ENCODE measurements around the gene PSMC1. TPM values are rescaled to one million over a fixed set of nuclear protein-coding genes. Genes with fewer than 3 reads are reported as not detected.

The PSMC1 gene
- polyA plus RNA-seq, 1 of the 3 experiments (the other 2 are of a cell fraction), result 102 TPM

- H3K9me2 ChIP-seq, result no peaks in the 10 kb centered on the region
- H3K36me3 ChIP-seq (replicated peaks in 1 of 2; ENCODE audit: control insufficient read depth in 1 of 2, insufficient read depth in 2 of 2, low read length in 1 of 2), result peaks cover 22 to 41% of the 10 kb centered on the region in 2 experiments
- POLR2A ChIA-PET, result interaction anchor here (0.6 kb wide), 2 partner anchors 184 to 329 kb away, joined by 3 to 4 read pairs; no protein-coding TSS in a partner anchor
- no peaks in the 10 kb centered on the region for H3K27me3 ChIP-seq (ENCODE audit: insufficient read depth)
- no peaks in the 10 kb centered on the region for H3K79me2 ChIP-seq (ENCODE audit: insufficient read depth)
- no peak overlapping the region for H3K9ac ChIP-seq
- H2AFZ ChIP-seq (ENCODE audit: low read depth), result no peak overlapping the region
- H3K27ac ChIP-seq (ENCODE audit: low read depth in 2 of 2, low read length in 1 of 2), result peak overlapping the region in 1 of 2 experiments; percentile 75; a peak in 2 of 4 replicates
- peak overlapping the region; percentile 6; the same call in 1 of the 2 replicates for H3K4me2 ChIP-seq
- 0 out of 4 replicates have a peak, but pooled peaks cover 0 to 8% of the 10 kb centered on the region in 2 experiments for H3K4me1 ChIP-seq (ENCODE audit: control insufficient read depth in 1 of 2, insufficient read depth in 2 of 2, low read depth in 1 of 2, low read length in 1 of 2)
- WGBS (ENCODE audit: low lambda C conversion rate), result 83% methylated on average over 8 of the region's 8 CpGs
- CTCF ChIA-PET, result interaction anchor here (1.1 to 1.4 kb wide), 3 partner anchors 13 to 27 kb away, joined by 3 to 7 read pairs (median 3); no protein-coding TSS in a partner anchor
- H3K9me3 ChIP-seq, result no peaks in the 10 kb centered on the region
- TF ChIP-seq YY1 (IDR thresholded peaks at IDR 0.05; ENCODE audit: low read depth) (no peak), MEF2A (IDR thresholded peaks at IDR 0.05; ENCODE audit: borderline replicate concordance, low read depth) (no peak), EZH2phosphoT487 (IDR thresholded peaks at IDR 0.05; ENCODE audit: borderline replicate concordance, low read depth) (no peak), NRF1 (IDR thresholded peaks at IDR 0.05; ENCODE audit: low read depth, low read length) (no peak)
- no peaks in the 10 kb centered on the region for H4K20me1 ChIP-seq (ENCODE audit: insufficient read depth)
- no peak overlapping the region for H3K4me3 ChIP-seq (ENCODE audit: low read depth in 2 of 2, low read length in 1 of 2)
- no peak for DNase-seq
- H3F3A ChIP-seq (replicated peaks; ENCODE audit: insufficient read depth), result peaks cover 33% of the 10 kb centered on the region
Observed at GRCh38 chr14:90275820-90276219, 19.5 kb downstream of the PSMC1 start.

DNA sequence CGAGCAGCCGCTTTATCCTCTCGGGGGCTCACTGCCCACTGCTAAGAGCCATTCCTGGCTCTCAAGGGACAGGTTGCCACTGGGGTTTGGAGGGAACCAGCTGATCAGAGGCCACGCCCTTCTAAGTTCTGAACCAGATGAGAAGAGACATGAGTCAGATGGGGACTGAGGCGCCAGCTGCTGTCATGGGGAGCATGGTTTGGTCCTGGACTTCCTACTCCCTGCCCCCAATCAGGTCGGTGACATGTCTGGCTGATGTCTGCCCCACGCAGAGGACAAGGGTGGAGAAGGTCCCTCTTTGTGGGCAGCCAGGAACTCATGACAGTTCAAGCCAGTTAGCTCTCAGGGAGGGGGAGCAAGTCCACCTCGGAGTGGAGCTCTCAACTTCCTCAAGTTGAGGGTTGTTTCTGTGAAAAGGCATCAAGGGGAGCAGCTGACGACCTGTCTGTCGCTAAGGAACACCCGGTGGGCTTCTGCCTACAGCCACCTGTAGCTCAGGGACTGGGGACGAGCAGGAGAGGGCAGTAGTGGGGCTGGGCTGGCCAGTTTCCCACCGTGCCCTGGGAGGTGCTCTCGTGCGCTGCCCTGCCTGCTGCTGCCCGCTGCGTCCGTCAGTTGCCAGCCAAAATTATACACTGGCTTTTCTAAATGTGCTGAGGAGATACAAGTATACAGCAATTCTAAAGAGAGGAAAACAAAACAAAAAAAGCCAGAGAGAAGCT, 20.5 kb downstream of the PSMC1 start:
- DNase-seq, result no peak
- 98% methylated on average over 12 of the region's 18 CpGs for WGBS (ENCODE audit: low lambda C conversion rate)

DNA sequence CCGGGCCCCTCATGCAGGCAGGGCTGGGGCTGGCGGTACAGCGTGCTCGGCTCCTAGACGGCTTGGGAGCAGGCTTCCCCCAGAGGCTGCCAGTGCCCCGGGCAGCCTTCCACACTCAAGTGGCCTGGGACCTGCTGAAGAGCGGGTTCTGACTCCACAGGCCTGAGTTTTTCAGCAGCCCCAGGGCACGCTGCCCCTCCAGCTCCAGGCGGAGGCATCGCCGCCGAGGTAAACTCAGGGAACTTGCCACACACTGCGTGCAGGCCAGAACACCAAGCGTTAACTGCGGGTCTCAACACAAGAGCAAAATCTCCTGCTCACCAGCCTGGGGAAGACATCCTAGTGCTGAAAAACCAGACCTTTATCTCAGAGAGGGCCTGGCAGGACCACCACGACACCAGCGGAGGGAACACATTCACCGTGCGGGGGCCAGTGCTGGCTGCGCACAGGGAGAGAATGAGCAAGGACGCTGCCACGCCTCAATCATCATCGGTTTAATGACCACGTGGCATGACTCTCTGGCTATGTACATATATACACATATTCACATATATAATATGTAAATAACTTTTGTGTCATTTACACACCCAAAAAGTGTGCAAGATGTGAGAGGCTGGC, 21.3 kb downstream of the PSMC1 start:
- no peak overlapping the region for H3K27ac ChIP-seq (ENCODE audit: low read depth in 2 of 2, low read length in 1 of 2)
- CTCF ChIA-PET, result no interaction called here
- 91% methylated on average over 23 of the region's 24 CpGs for WGBS (ENCODE audit: low lambda C conversion rate)

More for the DNA sequence above, 20.5 kb downstream of the PSMC1 start:
- H4K20me1 ChIP-seq (ENCODE audit: insufficient read depth), result no peaks in the 10 kb centered on the region
- no peak overlapping the region for H3K9ac ChIP-seq
- TF ChIP-seq TEAD4 (IDR thresholded peaks at IDR 0.05; ENCODE audit: borderline replicate concordance, insufficient read depth), result no peak
- TF ChIP-seq POLR2AphosphoS5 (IDR thresholded peaks at IDR 0.05; ENCODE audit: low read depth, low read length), result no peak
- TF ChIP-seq USF1 (IDR thresholded peaks at IDR 0.05; ENCODE audit: borderline replicate concordance, low read depth), result no peak
- no peak for TF ChIP-seq MEF2A (IDR thresholded peaks at IDR 0.05; ENCODE audit: borderline replicate concordance, low read depth)
- peaks cover 34% of the 10 kb centered on the region for H3F3A ChIP-seq (replicated peaks; ENCODE audit: insufficient read depth)
- no peaks in the 10 kb centered on the region for H3K79me2 ChIP-seq (ENCODE audit: insufficient read depth)
- no peaks in the 10 kb centered on the region for H3K27me3 ChIP-seq (ENCODE audit: insufficient read depth)
- H3K4me1 ChIP-seq (ENCODE audit: control insufficient read depth in 1 of 2, insufficient read depth in 2 of 2, low read depth in 1 of 2, low read length in 1 of 2), result peaks cover 0 to 14% of the 10 kb centered on the region in 2 experiments; a peak in 1 of 4 replicates
- H3K4me3 ChIP-seq (ENCODE audit: low read depth in 2 of 2, low read length in 1 of 2), result no peak overlapping the region
- no peak overlapping the region for H3K4me2 ChIP-seq
- peaks cover 14 to 31% of the 10 kb centered on the region in 2 experiments for H3K36me3 ChIP-seq (replicated peaks in 1 of 2; ENCODE audit: control insufficient read depth in 1 of 2, insufficient read depth in 2 of 2, low read length in 1 of 2)
- H3K9me2 ChIP-seq, result no peaks in the 10 kb centered on the region
- no peaks in the 10 kb centered on the region for H3K9me3 ChIP-seq
- H2AFZ ChIP-seq (ENCODE audit: low read depth), result no peak overlapping the region
- ChIA-PET CTCF (interaction anchor here (1.1 kb wide), 1 partner anchor 12 kb away, joined by 3 read pairs; no protein-coding TSS in a partner anchor), POLR2A (no interaction called here)
- H3K27ac ChIP-seq (ENCODE audit: low read depth in 2 of 2, low read length in 1 of 2), result no peak overlapping the region

More for the DNA sequence above, 21.3 kb downstream of the PSMC1 start:
- H2AFZ ChIP-seq (ENCODE audit: low read depth), result no peak overlapping the region
- POLR2A ChIA-PET, result no interaction called here
- H3K36me3 ChIP-seq (replicated peaks in 1 of 2; ENCODE audit: control insufficient read depth in 1 of 2, insufficient read depth in 2 of 2, low read length in 1 of 2), result peaks cover 11 to 28% of the 10 kb centered on the region in 2 experiments
- H4K20me1 ChIP-seq (ENCODE audit: insufficient read depth), result no peaks in the 10 kb centered on the region
- no peaks in the 10 kb centered on the region for H3K9me3 ChIP-seq
- DNase-seq, result no peak
- H3K9ac ChIP-seq, result no peak overlapping the region
- no peak overlapping the region for H3K4me3 ChIP-seq (ENCODE audit: low read depth in 2 of 2, low read length in 1 of 2)
- H3K9me2 ChIP-seq, result no peaks in the 10 kb centered on the region
- H3K4me2 ChIP-seq, result no peak overlapping the region
- no peaks in the 10 kb centered on the region for H3K79me2 ChIP-seq (ENCODE audit: insufficient read depth)
- TF ChIP-seq, protein P1, sequence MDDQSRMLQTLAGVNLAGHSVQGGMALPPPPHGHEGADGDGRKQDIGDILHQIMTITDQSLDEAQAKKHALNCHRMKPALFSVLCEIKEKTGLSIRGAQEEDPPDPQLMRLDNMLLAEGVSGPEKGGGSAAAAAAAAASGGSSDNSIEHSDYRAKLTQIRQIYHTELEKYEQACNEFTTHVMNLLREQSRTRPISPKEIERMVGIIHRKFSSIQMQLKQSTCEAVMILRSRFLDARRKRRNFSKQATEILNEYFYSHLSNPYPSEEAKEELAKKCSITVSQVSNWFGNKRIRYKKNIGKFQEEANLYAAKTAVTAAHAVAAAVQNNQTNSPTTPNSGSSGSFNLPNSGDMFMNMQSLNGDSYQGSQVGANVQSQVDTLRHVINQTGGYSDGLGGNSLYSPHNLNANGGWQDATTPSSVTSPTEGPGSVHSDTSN (IDR thresholded peaks at IDR 0.05), result no peak
- TF ChIP-seq NRF1 (IDR thresholded peaks at IDR 0.05; ENCODE audit: low read depth, low read length), result no peak
- TF ChIP-seq TCF12 (IDR thresholded peaks at IDR 0.05), result no peak
- no peak for TF ChIP-seq FOSL2 (IDR thresholded peaks at IDR 0.05; ENCODE audit: borderline replicate concordance, low read depth)
- TF ChIP-seq SIN3A (IDR thresholded peaks at IDR 0.05; ENCODE audit: borderline replicate concordance, low read depth, low read length), result no peak
- no peak for TF ChIP-seq RFX5 (IDR thresholded peaks at IDR 0.05; ENCODE audit: low read length)
- TF ChIP-seq MEF2A (IDR thresholded peaks at IDR 0.05; ENCODE audit: borderline replicate concordance, low read depth), result no peak
- no peak for TF ChIP-seq RXRA (IDR thresholded peaks at IDR 0.05; ENCODE audit: borderline replicate concordance, low read depth)
- peaks cover 0 to 19% of the 10 kb centered on the region in 2 experiments; a peak in 1 of 4 replicates for H3K4me1 ChIP-seq (ENCODE audit: control insufficient read depth in 1 of 2, insufficient read depth in 2 of 2, low read depth in 1 of 2, low read length in 1 of 2)
- no peaks in the 10 kb centered on the region for H3K27me3 ChIP-seq (ENCODE audit: insufficient read depth)
- H3F3A ChIP-seq (replicated peaks; ENCODE audit: insufficient read depth), result peaks cover 36% of the 10 kb centered on the region
